PC-9 (cell line): ENCODE results near the gene CNTN4.

ENCODE experiments used
- EZH2 ChIP-seq: fragments of 200-600 bp; sonication (generic); IDR thresholded peaks from 2 replicates; pipeline ENCODE4 v1.8.0; 2017; ENCODE audit warnings: antibody characterized with exemption, low read depth
- TF ChIP-seq, protein P1 (sequence below): fragments of 200-600 bp; sonication (generic); conservative IDR thresholded peaks from 2 replicates; pipeline ENCODE4 v1.6.1; 2017; ENCODE audit warnings: mixed run types, antibody characterized with exemption, mild to moderate bottlenecking, moderate library complexity

DNA sequence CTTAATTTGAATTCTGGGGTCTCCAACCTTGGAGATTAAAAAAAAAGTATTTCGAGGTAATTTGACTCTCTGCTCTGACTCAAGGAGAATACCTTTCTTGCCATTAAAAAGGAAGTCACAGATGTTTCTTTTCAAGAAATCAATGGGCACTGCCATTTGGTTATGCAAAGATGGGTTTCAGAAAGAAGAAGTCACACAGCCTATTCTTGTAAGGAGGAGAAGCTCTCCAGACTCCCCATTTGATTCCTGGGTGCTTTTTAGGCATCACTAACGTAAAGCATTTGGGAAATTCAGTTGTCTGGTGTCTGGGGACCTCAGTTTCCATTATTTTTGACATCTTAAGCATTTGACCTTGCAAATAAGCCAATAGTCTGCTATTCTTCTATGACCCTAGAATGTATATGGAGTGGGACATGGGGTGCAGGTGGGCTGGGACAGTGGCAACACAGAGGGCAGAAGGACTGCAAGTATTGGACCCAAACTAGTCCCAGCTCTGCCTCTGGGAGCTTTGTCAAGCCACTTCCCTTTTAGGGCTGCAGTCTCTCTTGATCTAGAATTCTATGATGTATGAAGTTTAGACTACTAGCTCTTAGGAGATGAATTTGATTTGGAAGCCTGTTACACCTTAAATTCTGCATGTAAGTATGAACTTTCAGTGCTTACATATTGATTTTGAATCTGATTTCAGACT, 983.7 kb downstream of the CNTN4 start:
- TF ChIP-seq, protein P1, sequence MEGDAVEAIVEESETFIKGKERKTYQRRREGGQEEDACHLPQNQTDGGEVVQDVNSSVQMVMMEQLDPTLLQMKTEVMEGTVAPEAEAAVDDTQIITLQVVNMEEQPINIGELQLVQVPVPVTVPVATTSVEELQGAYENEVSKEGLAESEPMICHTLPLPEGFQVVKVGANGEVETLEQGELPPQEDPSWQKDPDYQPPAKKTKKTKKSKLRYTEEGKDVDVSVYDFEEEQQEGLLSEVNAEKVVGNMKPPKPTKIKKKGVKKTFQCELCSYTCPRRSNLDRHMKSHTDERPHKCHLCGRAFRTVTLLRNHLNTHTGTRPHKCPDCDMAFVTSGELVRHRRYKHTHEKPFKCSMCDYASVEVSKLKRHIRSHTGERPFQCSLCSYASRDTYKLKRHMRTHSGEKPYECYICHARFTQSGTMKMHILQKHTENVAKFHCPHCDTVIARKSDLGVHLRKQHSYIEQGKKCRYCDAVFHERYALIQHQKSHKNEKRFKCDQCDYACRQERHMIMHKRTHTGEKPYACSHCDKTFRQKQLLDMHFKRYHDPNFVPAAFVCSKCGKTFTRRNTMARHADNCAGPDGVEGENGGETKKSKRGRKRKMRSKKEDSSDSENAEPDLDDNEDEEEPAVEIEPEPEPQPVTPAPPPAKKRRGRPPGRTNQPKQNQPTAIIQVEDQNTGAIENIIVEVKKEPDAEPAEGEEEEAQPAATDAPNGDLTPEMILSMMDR: no peak
- TF ChIP-seq EZH2: no peak
